K562 (cell line): ENCODE results near the gene COL21A1. TPM values are rescaled to one million over a fixed set of nuclear protein-coding genes. Genes with fewer than 3 reads are reported as not detected.

Experiments used
- ATAC-seq: fragments of 200-7000 bp; cut with Tn5 transposase; 3 replicates; pipeline ENCODE4 v1.9.1; 2020; ENCODE audit warnings: moderate library complexity
- BruUV-seq: library from RNA; stranded (reverse); fragments of 400-500 nt; replicated peaks from 2 replicates; lab custom pipeline; 2021; lab: Mats Ljungman, UMichigan
- CTCF ChIA-PET: fragments of 300-600 bp; formaldehyde crosslinking; extraction: SDS; loops from one replicate; lab custom pipeline; 2021; ENCODE audit warnings: low intra/inter-chr PET ratio; lab: Yijun Ruan, JAX
- POLR2A ChIA-PET: fragments of 300-600, 350-650 bp; sonication (Branson Sonifier 250); formaldehyde crosslinking; extraction: SDS; loops from one replicate; lab custom pipeline; 2021; ENCODE audit warnings: antibody characterized with exemption, inconsistent platforms; lab: Yijun Ruan, JAX
- DNase-seq, 4 experiments: peaks; one replicate each; pipeline versions ENCODE4 v3.0.0 to v3.0.0-alpha.2; 2011 to 2018; ENCODE audit warnings: low spot score in 3 of 4, mixed read lengths in 3 of 4; ENCODE audit errors: extremely low read depth in 1 of 4
- FAIRE-seq: peaks from 2 replicates; lab custom pipeline; 2011; peaks lifted over from hg19 to GRCh38; lab: Jason Lieb, UNC
- H2AFZ ChIP-seq: 2 replicates; pipeline ENCODE4 v1.6.0; 2011; ENCODE audit warnings: low read depth, low read length, control low read depth, inconsistent platforms
- H3K27ac ChIP-seq: fragments of 200-600 bp; 3 replicates; pipeline ENCODE4 v1.8.0; 2011; ENCODE audit warnings: low read depth, mild to moderate bottlenecking, control low read depth, inconsistent platforms, low read length, moderate library complexity, mixed read lengths; ENCODE audit errors: extremely low read depth
- H3K27me3 ChIP-seq, 2 experiments: fragments of 300-600 bp in 1 of 2; 2 replicates in 1 of 2; 3 replicates in 1 of 2; pipeline versions ENCODE4 v1.6.0 to v1.8.0; 2011; ENCODE audit warnings: inconsistent platforms in 2 of 2, low read length in 2 of 2, mild to moderate bottlenecking in 1 of 2, mixed read lengths in 1 of 2, moderate library complexity in 1 of 2; ENCODE audit not compliant: control insufficient read depth in 2 of 2, insufficient read depth in 2 of 2
- H3K36me3 ChIP-seq: fragments of 300-600 bp; 3 replicates; pipeline ENCODE4 v1.8.0; 2011; ENCODE audit warnings: mild to moderate bottlenecking, low read length, inconsistent platforms; ENCODE audit not compliant: control insufficient read depth, insufficient read depth
- H3K4me1 ChIP-seq, 2 experiments: fragments of 200-600 bp in 1 of 2; replicated peaks in 1 of 2; 2 replicates in 1 of 2; 3 replicates in 1 of 2; pipeline versions ENCODE4 v1.5.1 to v1.8.0; 2011; ENCODE audit warnings: inconsistent platforms in 2 of 2, low read length in 2 of 2, mild to moderate bottlenecking in 1 of 2, mixed read lengths in 1 of 2, moderate library complexity in 1 of 2; ENCODE audit not compliant: control insufficient read depth in 2 of 2, insufficient read depth in 2 of 2
- H3K4me2 ChIP-seq: 2 replicates; pipeline ENCODE4 v1.6.1; 2011; ENCODE audit warnings: low read length, control low read depth, inconsistent platforms, mixed read lengths; ENCODE audit not compliant: insufficient read depth
- H3K4me3 ChIP-seq: fragments of 200-600 bp; sonication (generic), shearing (Covaris generic); 2 replicates; pipeline ENCODE4 v1.5.1; 2016; ENCODE audit warnings: control low read depth, inconsistent platforms
- H3K79me2 ChIP-seq: fragments of 200-600 bp; 3 replicates; pipeline ENCODE4 v1.8.0; 2011; ENCODE audit warnings: low read length, inconsistent platforms; ENCODE audit not compliant: control insufficient read depth, insufficient read depth
- H3K9ac ChIP-seq, 2 experiments: 2 replicates each; pipeline versions ENCODE4 v1.6.0 to v1.6.1; 2011; ENCODE audit warnings: low read depth in 2 of 2, low read length in 2 of 2, control low read depth in 1 of 2, inconsistent platforms in 1 of 2, mild to moderate bottlenecking in 1 of 2, mixed read lengths in 1 of 2; ENCODE audit not compliant: insufficient read depth in 1 of 2
- H3K9me1 ChIP-seq: one replicate; pipeline ENCODE4 v1.6.0; 2011; ENCODE audit warnings: inconsistent platforms, mild to moderate bottlenecking, low read length, moderate library complexity; ENCODE audit not compliant: control insufficient read depth, insufficient read depth
- H3K9me3 ChIP-seq: replicated peaks from 2 replicates; pipeline ENCODE4 v1.5.1; 2011; ENCODE audit warnings: low read depth, low read length, inconsistent platforms; ENCODE audit not compliant: control insufficient read depth, insufficient read depth
- H4K20me1 ChIP-seq: replicated peaks from 2 replicates; pipeline ENCODE4 v1.6.1; 2011; ENCODE audit warnings: low read length, inconsistent platforms, mixed read lengths; ENCODE audit not compliant: control insufficient read depth, insufficient read depth
- BCL6 ChIP-seq: fragments of 250-450 bp; sonication (Bioruptor Pico); IDR thresholded peaks from 2 replicates; pipeline ENCODE4 v1.4.0; 2020
- ELF1 ChIP-seq: fragments of 200-800 bp; sonication (Bioruptor generic); IDR thresholded peaks from 2 replicates; pipeline ENCODE4 v1.6.1; 2016; ENCODE audit warnings: missing genetic modification characterization, missing compliant biosample characterization
- FOXA1 ChIP-seq: fragments of 450-650 bp; IDR thresholded peaks from 2 replicates; pipeline ENCODE4 v1.6.1; 2016; ENCODE audit warnings: mild to moderate bottlenecking, borderline replicate concordance
- GATAD2B ChIP-seq: fragments of 450-650 bp; IDR thresholded peaks from 2 replicates; pipeline ENCODE4 v1.6.1; 2017; ENCODE audit warnings: mild to moderate bottlenecking, borderline replicate concordance
- HDAC1 ChIP-seq, 2 experiments: fragments of 450-650 bp; IDR thresholded peaks; 2 replicates each; pipeline ENCODE4 v1.6.1; 2016 to 2017; ENCODE audit warnings: inconsistent platforms in 1 of 2, mild to moderate bottlenecking in 1 of 2, moderate library complexity in 1 of 2
- HNRNPH1 ChIP-seq: fragments of 200-400 bp; formaldehyde crosslinking; optimal IDR thresholded peaks from 2 replicates; pipeline ENCODE3; 2017; ENCODE audit warnings: low read depth, mild to moderate bottlenecking, low read length, moderate library complexity
- KHSRP ChIP-seq: fragments of 450-650 bp; IDR thresholded peaks from 2 replicates; pipeline ENCODE4 v1.6.1; 2017
- MBD1 ChIP-seq: fragments of 250-450 bp; sonication (Bioruptor Pico); IDR thresholded peaks from 2 replicates; pipeline ENCODE4 v1.8.0; 2022; ENCODE audit warnings: inconsistent platforms
- STAT5B ChIP-seq: fragments of 250-450 bp; sonication (Bioruptor Pico); IDR thresholded peaks from 2 replicates; pipeline ENCODE4 v1.8.0; 2021; ENCODE audit warnings: mild to moderate bottlenecking, inconsistent platforms
- ZFX ChIP-seq: sonication (generic); formaldehyde crosslinking; IDR thresholded peaks from 2 replicates; pipeline ENCODE4 v1.8.0; 2022; ENCODE audit warnings: mild to moderate bottlenecking, missing genetic modification reagents, moderate library complexity
- ZNF431 ChIP-seq: sonication (generic); formaldehyde crosslinking; IDR thresholded peaks from 2 replicates; pipeline ENCODE4 v1.8.0; 2022; ENCODE audit warnings: mild to moderate bottlenecking, missing genetic modification reagents
- ZNF79 ChIP-seq: fragments of 250-450 bp; sonication (Bioruptor Pico); IDR thresholded peaks from 2 replicates; pipeline ENCODE4 v1.4.0; 2020; ENCODE audit warnings: low read depth, mild to moderate bottlenecking, moderate library complexity
- WGBS: fragments of 100-300 bp; shearing (Covaris generic); methylation state at CpG from one replicate; pipeline ENCODE4 v1.1.6; 2016; ENCODE audit warnings: low coverage, mixed read lengths; ENCODE audit not compliant: insufficient coverage; ENCODE audit errors: missing lambda C conversion rate; 5-methylcytosine and 5-hydroxymethylcytosine counted together
- in situ Hi-C: fragments of 300-500 bp; cut with MboI; formaldehyde crosslinking; loops from 4 replicates; pipeline ENCODE4 v1.15.0; 2018; ENCODE audit warnings: inconsistent platforms, mixed read lengths
- intact Hi-C: fragments of 100-400 bp; cut with micrococcal nuclease; formaldehyde crosslinking; loops from 2 replicates; pipeline ENCODE4 v1.14.2; 2022
- polyA plus RNA-seq, 8 experiments: library from polyadenylated mRNA; depleted of rRNA in 4 of 8; stranded (reverse) in 5 of 8; unstranded in 3 of 8; fragments of >200 nt; fragmentation: Nextera tagmentation in 2 of 8; fragmentation: Illumina TruSeq in 1 of 8; extraction: Ambion mirVana in 2 of 8; extraction: Trizol in 1 of 8; gene quantifications; 2 replicates each; pipeline versions ENCODE4 v1.2.1 to v1.2.3, GENCODE V29; 2011 to 2014; ENCODE audit warnings: inconsistent platforms in 1 of 8, missing spikeins in 1 of 8
- total RNA-seq, 7 experiments: library from RNA; depleted of rRNA in 6 of 7; stranded (reverse); fragments of >200 nt in 6 of 7; fragmentation: Illumina TruSeq in 2 of 7; extraction: Trizol in 2 of 7; gene quantifications; 2 replicates each; pipeline versions ENCODE4 v1.2.1 to v1.2.3, GENCODE V29; 2011 to 2021; ENCODE audit warnings: low replicate concordance in 1 of 7

Gene COL21A1
- total and polyA plus RNA-seq, 9 of the 15 experiments (the other 6 are each of a cell fraction or from before 2014, with no cell fraction given) = 0.03 to 0.76 (median 0.25) TPM

GRCh38 chr6:56278171-56278591, 30.8 kb upstream of the COL21A1 start:
- ATAC-seq (no peak), FAIRE-seq (no peak), DNase-seq (no peak)
- Histone ChIP-seq H3K4me1 (no peaks in the 10 kb centered on the region), H3K4me2 (no peak overlapping the region), H2AFZ (no peak overlapping the region), H3K36me3 (no peaks in the 10 kb centered on the region), H3K4me3 (no peak overlapping the region), H3K9me1 (no peaks in the 10 kb centered on the region), H3K9me3 (no peaks in the 10 kb centered on the region), H4K20me1 (no peaks in the 10 kb centered on the region), H3K27me3 (no peaks in the 10 kb centered on the region), H3K27ac (no peak overlapping the region), H3K79me2 (no peaks in the 10 kb centered on the region), H3K9ac (no peak overlapping the region)
- no peak for TF ChIP-seq GATAD2B
- TF ChIP-seq HDAC1 (IDR thresholded peaks at IDR 0.05) = no peak
- TF ChIP-seq KHSRP = no peak
- no peak for TF ChIP-seq MBD1 (CRISPR knock-in tag)
- TF ChIP-seq ZFX (CRISPR knock-in tag) = no peak
- TF ChIP-seq HNRNPH1 = no peak
- TF ChIP-seq ZNF79 (CRISPR knock-in tag) = no peak
- no peak for TF ChIP-seq ZNF431 (CRISPR knock-in tag)
- TF ChIP-seq STAT5B = no peak
- no peak for TF ChIP-seq FOXA1
- no peak for TF ChIP-seq BCL6
- no peak for TF ChIP-seq ELF1 (tag)
- 0% methylated on average over 2 of the region's 2 CpGs for WGBS
- ChIA-PET CTCF (no interaction called here), POLR2A (no interaction called here)
- intact Hi-C loops = no loop called here
- in situ Hi-C loops = no loop called here
- BruUV-seq = no TSS peak
